ENCODE measurements around the gene UBE2D4.
"Not testable (repeated sequence)": the region's sequence is repeated elsewhere in the genome, so short reads cannot be mapped to it uniquely, and the experiment has no call there.

Gene UBE2D4

GRCh38 chr7:43966392-43966791 lies 40.2 kb downstream of the UBE2D4 start:
- not testable (repeated sequence) for DNase-seq (ENCODE audit: low read depth in 2 of 2)

GRCh38 chr7:43968172-43969040 lies 42.2 kb downstream of the UBE2D4 start:
- DNase-seq (ENCODE audit: low read depth in 2 of 2): not testable (repeated sequence)

GRCh38 chr7:43969586-43969985 lies 43.4 kb downstream of the UBE2D4 start:
- DNase-seq (ENCODE audit: low read depth in 2 of 2): not testable (repeated sequence)

GRCh38 chr7:43970698-43971097 lies 44.5 kb downstream of the UBE2D4 start:
- DNase-seq (ENCODE audit: low read depth in 2 of 2): not testable (repeated sequence)

GRCh38 chr7:43974033-43974573 lies 47.9 kb downstream of the UBE2D4 start:
- not testable (repeated sequence) for DNase-seq (ENCODE audit: low read depth in 2 of 2)

GRCh38 chr7:43974725-43975482 lies 48.7 kb downstream of the UBE2D4 start:
- DNase-seq (ENCODE audit: low read depth in 2 of 2): not testable (repeated sequence)

GRCh38 chr7:43977525-43977924 lies 51.3 kb downstream of the UBE2D4 start:
- DNase-seq (ENCODE audit: low read depth in 2 of 2): no peak

- DNase-seq (ENCODE audit: low read depth in 2 of 2): not testable (repeated sequence)
Measured at GRCh38 chr7:43978102-43978501, 51.9 kb downstream of the UBE2D4 start.

GRCh38 chr7:43982848-43983247 lies 56.6 kb downstream of the UBE2D4 start:
- not testable (repeated sequence) for DNase-seq (ENCODE audit: low read depth in 2 of 2)

- not testable (repeated sequence) for DNase-seq (ENCODE audit: low read depth in 2 of 2)
Measured at GRCh38 chr7:43983736-43984135, 57.5 kb downstream of the UBE2D4 start.

GRCh38 chr7:43985904-43986864 lies 59.9 kb downstream of the UBE2D4 start:
- DNase-seq (ENCODE audit: low read depth in 2 of 2): peak; percentile 77 to 82

GRCh38 chr7:43987476-43987875 lies 61.2 kb downstream of the UBE2D4 start:
- not testable (repeated sequence) for DNase-seq (ENCODE audit: low read depth in 2 of 2)

- DNase-seq (ENCODE audit: low read depth in 2 of 2): not testable (repeated sequence)
Measured at GRCh38 chr7:43990011-43990585, 63.9 kb downstream of the UBE2D4 start.

- DNase-seq (ENCODE audit: low read depth in 2 of 2): not testable (repeated sequence)
Measured at GRCh38 chr7:43990829-43991228, 64.6 kb downstream of the UBE2D4 start.

GRCh38 chr7:43992896-43993295 lies 66.7 kb downstream of the UBE2D4 start:
- DNase-seq (ENCODE audit: low read depth in 2 of 2): not testable (repeated sequence)

- not testable (repeated sequence) for DNase-seq (ENCODE audit: low read depth in 2 of 2)
Measured at GRCh38 chr7:43994681-43995080, 68.4 kb downstream of the UBE2D4 start.

GRCh38 chr7:43997532-43997931 lies 71.3 kb downstream of the UBE2D4 start, which contains the start of gene SPDYE1:
SPDYE1 (plus strand) TSS chr7:43997897; CDS start chr7:43999950, 2,053 bp downstream.
- not testable (repeated sequence) for DNase-seq (ENCODE audit: low read depth in 2 of 2)
